PC-3 (cell line): ENCODE data around the gene TOMM22. TPM values are rescaled to one million over a fixed set of nuclear protein-coding genes. Genes with fewer than 3 reads are reported as not detected.
A peak's percentile ranks its signal among the peaks of the same experiment; 100 is the strongest.

Experiments used
- ATAC-seq: fragments of 200-7000 bp; cut with Tn5 transposase; 2 replicates; pipeline ENCODE4 v1.9.1; 2020; ENCODE audit warnings: mild to moderate bottlenecking, moderate library complexity
- BruUV-seq: library from RNA; stranded (reverse); fragments of 400-500 nt; replicated peaks from 2 replicates; lab custom pipeline; 2021; lab: Mats Ljungman, UMichigan
- CTCF ChIA-PET: fragments of 300-600 bp; sonication (Branson Sonifier 250); formaldehyde crosslinking; loops from one replicate; lab custom pipeline; 2022; ENCODE audit warnings: antibody characterized with exemption; lab: Charles Lee
- POLR2A ChIA-PET: fragments of 300-600 bp; sonication (Branson Sonifier 250); formaldehyde crosslinking; loops from one replicate; lab custom pipeline; 2022; ENCODE audit warnings: antibody characterized with exemption; ENCODE audit not compliant: unreplicated experiment; lab: Charles Lee
- DNase-seq: peaks from one replicate; pipeline ENCODE4 v3.0.0-alpha.2; 2015
- H2AFZ ChIP-seq: fragments of 300-600 bp; sonication (generic); 2 replicates; pipeline ENCODE4 v1.6.0; 2016; ENCODE audit warnings: antibody characterized with exemption, low read length
- H3F3A ChIP-seq: fragments of 300-600 bp; sonication (generic); one replicate; pipeline ENCODE4 v1.6.0; 2017; ENCODE audit warnings: antibody characterized with exemption, low read length, control low read depth, mild to moderate bottlenecking; ENCODE audit not compliant: unreplicated experiment
- H3K27ac ChIP-seq: fragments of 300-600 bp; sonication (generic); 2 replicates; pipeline ENCODE4 v1.5.1; 2016; ENCODE audit warnings: mild to moderate bottlenecking, low read length
- H3K27me3 ChIP-seq: fragments of 300-600 bp; sonication (generic); 2 replicates; pipeline ENCODE4 v1.6.1; 2016; ENCODE audit warnings: low read length, mixed read lengths
- H3K36me3 ChIP-seq: fragments of 300-600 bp; sonication (generic); 2 replicates; pipeline ENCODE4 v1.6.1; 2016; ENCODE audit warnings: low read depth, mixed run types, low read length, mixed read lengths
- H3K4me1 ChIP-seq: fragments of 300-600 bp; sonication (generic); 2 replicates; pipeline ENCODE4 v1.5.1; 2016; ENCODE audit warnings: low read length; ENCODE audit not compliant: insufficient read depth
- H3K4me2 ChIP-seq: fragments of 300-600 bp; sonication (generic); 2 replicates; pipeline ENCODE4 v1.6.0; 2016; ENCODE audit warnings: low read length
- H3K4me3 ChIP-seq: fragments of 300-600 bp; sonication (generic); 2 replicates; pipeline ENCODE4 v1.5.1; 2016; ENCODE audit warnings: mild to moderate bottlenecking, low read length, mixed read lengths
- H3K79me2 ChIP-seq: fragments of 300-600 bp; sonication (generic); 2 replicates; pipeline ENCODE4 v1.6.1; 2017; ENCODE audit warnings: low read length, mixed read lengths
- H3K9ac ChIP-seq: fragments of 300-600 bp; sonication (generic); 2 replicates; pipeline ENCODE4 v1.6.0; 2016; ENCODE audit warnings: mild to moderate bottlenecking, low read length
- H3K9me2 ChIP-seq: fragments of 300-600 bp; sonication (generic); replicated peaks from 2 replicates; pipeline ENCODE4 v1.6.1; 2016; ENCODE audit warnings: mixed run types, low read length, mixed read lengths
- H3K9me3 ChIP-seq: fragments of 300-600 bp; sonication (generic); 2 replicates; pipeline ENCODE4 v1.6.1; 2016; ENCODE audit warnings: low read length, mixed read lengths
- H4K20me1 ChIP-seq: fragments of 300-600 bp; sonication (generic); 2 replicates; pipeline ENCODE4 v1.6.1; 2016; ENCODE audit warnings: low read length, mixed read lengths
- CTCF ChIP-seq: fragments of 300-600 bp; sonication (generic); conservative IDR thresholded peaks from 2 replicates; pipeline ENCODE4 v1.5.1; 2017; ENCODE audit warnings: antibody characterized with exemption, low read depth, mild to moderate bottlenecking, low read length
- EZH2 ChIP-seq: fragments of 300-600 bp; sonication (generic); IDR thresholded peaks from one replicate; pipeline ENCODE4 v1.6.1; 2017; ENCODE audit warnings: antibody characterized with exemption, mild to moderate bottlenecking, low read length; ENCODE audit not compliant: unreplicated experiment
- EZH2phosphoT487 ChIP-seq: fragments of 300-600 bp; sonication (generic); IDR thresholded peaks from 2 replicates; pipeline ENCODE4 v1.6.1; 2018; ENCODE audit warnings: mild to moderate bottlenecking, antibody characterized with exemption, low read length, borderline replicate concordance
- intact Hi-C: fragments of 100-400 bp; cut with micrococcal nuclease; formaldehyde crosslinking; loops from 2 replicates; pipeline ENCODE4 v1.9.0; 2023
- total RNA-seq: library from RNA; depleted of rRNA; stranded (reverse); fragments of >200 nt; gene quantifications from 2 replicates; pipeline ENCODE4 v1.2.3, GENCODE V29; 2014

Gene TOMM22
- total RNA-seq, 1 experiment from 2014 or later, result 82.3 TPM

- H3K9ac ChIP-seq, result no peak overlapping the region
- H3K4me2 ChIP-seq, result peak overlapping the region; percentile 94
- POLR2A ChIA-PET, result no interaction called here
- peaks cover 51% of the 10 kb centered on the region for H4K20me1 ChIP-seq
- no peaks in the 10 kb centered on the region for H3K27me3 ChIP-seq
- H3F3A ChIP-seq, result no peaks in the 10 kb centered on the region
- H3K4me3 ChIP-seq, result peak overlapping the region; percentile 95
- peak overlapping the region; percentile 34 for H3K27ac ChIP-seq
- H2AFZ ChIP-seq, result no peak overlapping the region
- H3K9me2 ChIP-seq, result no peaks in the 10 kb centered on the region
- H3K9me3 ChIP-seq, result no peaks in the 10 kb centered on the region
- TF ChIP-seq EZH2, result no peak
- TF ChIP-seq EZH2phosphoT487, result no peak
- no peak for TF ChIP-seq CTCF
- BruUV-seq, result no TSS peak
- DNase-seq, result no peak
- no peak for ATAC-seq
- H3K4me1 ChIP-seq, result peaks cover 36% of the 10 kb centered on the region
- CTCF ChIA-PET, result no interaction called here
- intact Hi-C loops, result no loop called here
- 0 out of 2 replicates have a peak, but pooled peaks cover 3% of the 10 kb centered on the region for H3K36me3 ChIP-seq
- peaks cover 72% of the 10 kb centered on the region for H3K79me2 ChIP-seq
Measured at GRCh38 chr22:38707984-38708383, 26.2 kb downstream of the TOMM22 start.

DNA sequence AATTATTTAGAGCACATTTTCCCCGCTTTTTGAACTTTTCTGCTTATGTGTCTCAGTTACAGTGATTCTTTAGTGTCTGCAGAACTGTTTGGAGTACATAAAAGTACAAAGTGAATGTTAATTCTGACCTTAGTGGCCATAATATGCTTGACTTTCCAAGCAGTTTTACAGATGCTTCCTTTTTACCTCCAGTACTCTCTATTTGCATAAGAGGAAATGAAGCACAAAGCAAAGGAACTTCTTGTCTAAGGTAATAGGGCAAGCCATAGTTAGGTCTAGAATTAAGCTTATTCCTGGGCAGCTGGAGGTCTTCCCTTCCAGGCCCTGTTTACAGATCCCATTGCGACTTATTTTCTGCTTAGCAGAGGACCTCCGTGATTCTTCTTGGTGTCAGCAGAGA is 27.5 kb downstream of the TOMM22 start:
- no peak for TF ChIP-seq CTCF
- TF ChIP-seq EZH2phosphoT487, result no peak
- TF ChIP-seq EZH2, result no peak
- no peaks in the 10 kb centered on the region for H3K27me3 ChIP-seq
- no peak overlapping the region for H3K4me2 ChIP-seq
- DNase-seq, result no peak
- peaks cover 60% of the 10 kb centered on the region for H4K20me1 ChIP-seq
- no peaks in the 10 kb centered on the region for H3K9me2 ChIP-seq
- H2AFZ ChIP-seq, result no peak overlapping the region
- H3K4me3 ChIP-seq, result no peak overlapping the region
- no TSS peak for BruUV-seq
- POLR2A ChIA-PET, result interaction anchor here (0.6 kb wide), 1 partner anchor 9 kb away, joined by 3 read pairs; no protein-coding TSS in a partner anchor
- intact Hi-C loops, result no loop called here
- CTCF ChIA-PET, result no interaction called here
- no peak overlapping the region for H3K27ac ChIP-seq
- H3K36me3 ChIP-seq, result 0 out of 2 replicates have a peak, but pooled peaks cover 3% of the 10 kb centered on the region
- no peak for ATAC-seq
- no peaks in the 10 kb centered on the region for H3K9me3 ChIP-seq
- peaks cover 85% of the 10 kb centered on the region for H3K79me2 ChIP-seq
- H3F3A ChIP-seq, result no peaks in the 10 kb centered on the region
- peaks cover 36% of the 10 kb centered on the region for H3K4me1 ChIP-seq
- no peak overlapping the region for H3K9ac ChIP-seq

- 0 out of 2 replicates have a peak, but pooled peaks cover 3% of the 10 kb centered on the region for H3K36me3 ChIP-seq
- H3K9ac ChIP-seq, result no peak overlapping the region
- TF ChIP-seq CTCF, result no peak
- TF ChIP-seq EZH2phosphoT487, result no peak
- H3K27me3 ChIP-seq, result no peaks in the 10 kb centered on the region
- no peaks in the 10 kb centered on the region for H3F3A ChIP-seq
- DNase-seq (no peak), ATAC-seq (no peak)
- intact Hi-C loops, result no loop called here
- ChIA-PET CTCF (no interaction called here), POLR2A (no interaction called here)
- BruUV-seq, result no TSS peak
- H3K9me3 ChIP-seq, result no peaks in the 10 kb centered on the region
- H3K4me1 ChIP-seq, result peaks cover 28% of the 10 kb centered on the region
- H3K79me2 ChIP-seq, result peaks cover 96% of the 10 kb centered on the region
- peaks cover 60% of the 10 kb centered on the region for H4K20me1 ChIP-seq
- no peak overlapping the region for H3K4me2 ChIP-seq
- no peak overlapping the region for H3K4me3 ChIP-seq
- no peaks in the 10 kb centered on the region for H3K9me2 ChIP-seq
- no peak overlapping the region for H3K27ac ChIP-seq
- no peak overlapping the region for H2AFZ ChIP-seq
Measured at GRCh38 chr22:38710351-38710750, 28.6 kb downstream of the TOMM22 start.
